Upper lobe of left lung (tissue), 6 donors: ENCODE data around the gene DALRD3. TPM values are rescaled to one million over a fixed set of nuclear protein-coding genes. Genes with fewer than 3 reads are reported as not detected.

Experiments
- ATAC-seq, 2 donors: fragments of 200-7000 bp; cut with Tn5 transposase; one replicate each; pipeline ENCODE4 v1.9.1; 2022; ENCODE audit warnings: mild to moderate bottlenecking in 2 of 2, moderate library complexity in 2 of 2; ENCODE audit not compliant: low FRiP score in 2 of 2
- DNase-seq, 2 donors: peaks; one replicate each; pipeline ENCODE4 v3.0.0-alpha.2; 2019 to 2020
- H3K27ac ChIP-seq, 4 donors: fragments of 200-600 bp; sonication (generic); one replicate each; pipeline ENCODE4 v1.5.1; 2016 to 2019
- H3K27me3 ChIP-seq, 4 donors: fragments of 200-600 bp; sonication (generic); one replicate each; pipeline ENCODE4 v1.5.1; 2017 to 2019
- H3K36me3 ChIP-seq, 4 donors: fragments of 200-600 bp; sonication (generic); one replicate each; pipeline ENCODE4 v1.5.1; 2016 to 2019
- H3K4me1 ChIP-seq, 4 donors: fragments of 200-600 bp; sonication (generic); one replicate each; pipeline ENCODE4 v1.5.1; 2018 to 2019
- H3K4me3 ChIP-seq, 4 donors: fragments of 200-600 bp; sonication (generic); one replicate each; pipeline ENCODE4 v1.5.1; 2017 to 2019; ENCODE audit warnings: mild to moderate bottlenecking in 2 of 4, moderate library complexity in 1 of 4
- H3K9me3 ChIP-seq, 4 donors: fragments of 200-600 bp; sonication (generic); one replicate each; pipeline ENCODE4 v1.5.1; 2018 to 2019
- CTCF ChIP-seq, 6 experiments: fragments of 450-650 bp in 4 of 6; fragments of 200-600 bp in 2 of 6; sonication (generic) in 2 of 6; IDR thresholded peaks; one replicate each; pipeline ENCODE4 v1.5.1; 2016 to 2019; ENCODE audit warnings: antibody characterized with exemption in 6 of 6
- EP300 ChIP-seq, 4 donors: sonication (generic); formaldehyde crosslinking; IDR thresholded peaks; one replicate each; pipeline ENCODE4 v1.5.1; 2017; ENCODE audit warnings: antibody characterized with exemption in 4 of 4, control low read depth in 2 of 4
- POLR2A ChIP-seq, 4 donors: fragments of 450-650 bp; IDR thresholded peaks; one replicate each; pipeline ENCODE4 v1.5.1; 2016 to 2017; ENCODE audit warnings: antibody characterized with exemption in 4 of 4, mild to moderate bottlenecking in 2 of 4
- POLR2AphosphoS5 ChIP-seq, 2 donors: sonication (generic); formaldehyde crosslinking; IDR thresholded peaks; one replicate each; pipeline ENCODE4 v1.5.1; 2017; ENCODE audit warnings: antibody characterized with exemption in 2 of 2
- WGBS, 2 donors: methylation state at CpG; one replicate each; pipeline ENCODE4 v1.1.5; 2017 to 2018; 5-methylcytosine and 5-hydroxymethylcytosine counted together
- total RNA-seq, 6 donors: library from RNA; depleted of rRNA in 4 of 6; stranded (reverse); fragments of >200 nt in 4 of 6; gene quantifications; one replicate each; pipeline versions ENCODE4 v1.1.0 to v1.2.1, GENCODE V29; 2016 to 2021
- donor health status: DM: no; HTN: no; CAD: no; lungs with moderate emphysema.
- donor health status: DM: no; HTN: yes; CAD: no; lungs with severe emphysema.

The DALRD3 gene
- total RNA-seq, 6 donors from 2014 or later, result 28.5 to 67.1 (median 35.7) TPM

DNA sequence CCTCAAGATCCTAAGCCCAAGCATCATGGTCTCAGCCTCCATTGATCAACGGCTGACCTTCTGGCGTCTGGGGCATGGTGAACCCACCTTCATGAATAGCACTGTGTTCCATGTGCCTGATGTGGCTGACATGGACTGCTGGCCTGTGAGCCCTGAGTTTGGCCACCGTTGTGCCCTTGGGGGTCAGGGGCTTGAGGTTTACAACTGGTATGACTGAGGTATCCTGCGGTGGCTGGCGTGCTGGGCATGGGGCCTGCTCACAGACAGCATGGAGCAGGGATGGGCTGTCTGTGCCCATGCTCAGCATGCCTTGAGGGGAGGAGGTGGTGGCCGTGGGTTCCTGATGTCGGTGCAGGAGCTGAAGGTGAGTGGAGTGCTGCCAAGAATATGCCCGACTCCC, 3.3 kb downstream of the DALRD3 start:
- Histone ChIP-seq H3K27me3 (no peaks in the 10 kb centered on the region), H3K9me3 (no peaks in the 10 kb centered on the region), H3K36me3 (peaks cover 11 to 54% (median 45%) of the 10 kb centered on the region in 4 donors), H3K4me1 (peaks cover 21 to 28% (median 25%) of the 10 kb centered on the region in 4 donors), H3K4me3 (no peak overlapping the region), H3K27ac (no peak overlapping the region)
- no peak for DNase-seq
- no peak for TF ChIP-seq EP300 (IDR thresholded peaks at IDR 0.05)
- TF ChIP-seq POLR2A (IDR thresholded peaks at IDR 0.05), result no peak
- TF ChIP-seq POLR2AphosphoS5 (IDR thresholded peaks at IDR 0.05), result no peak
- no peak for TF ChIP-seq CTCF (IDR thresholded peaks at IDR 0.05)
- ATAC-seq, result no peak
- WGBS, 2 donors, result 86 to 89% methylated on average over 6 to 8 of the region's 8 CpGs

DNA sequence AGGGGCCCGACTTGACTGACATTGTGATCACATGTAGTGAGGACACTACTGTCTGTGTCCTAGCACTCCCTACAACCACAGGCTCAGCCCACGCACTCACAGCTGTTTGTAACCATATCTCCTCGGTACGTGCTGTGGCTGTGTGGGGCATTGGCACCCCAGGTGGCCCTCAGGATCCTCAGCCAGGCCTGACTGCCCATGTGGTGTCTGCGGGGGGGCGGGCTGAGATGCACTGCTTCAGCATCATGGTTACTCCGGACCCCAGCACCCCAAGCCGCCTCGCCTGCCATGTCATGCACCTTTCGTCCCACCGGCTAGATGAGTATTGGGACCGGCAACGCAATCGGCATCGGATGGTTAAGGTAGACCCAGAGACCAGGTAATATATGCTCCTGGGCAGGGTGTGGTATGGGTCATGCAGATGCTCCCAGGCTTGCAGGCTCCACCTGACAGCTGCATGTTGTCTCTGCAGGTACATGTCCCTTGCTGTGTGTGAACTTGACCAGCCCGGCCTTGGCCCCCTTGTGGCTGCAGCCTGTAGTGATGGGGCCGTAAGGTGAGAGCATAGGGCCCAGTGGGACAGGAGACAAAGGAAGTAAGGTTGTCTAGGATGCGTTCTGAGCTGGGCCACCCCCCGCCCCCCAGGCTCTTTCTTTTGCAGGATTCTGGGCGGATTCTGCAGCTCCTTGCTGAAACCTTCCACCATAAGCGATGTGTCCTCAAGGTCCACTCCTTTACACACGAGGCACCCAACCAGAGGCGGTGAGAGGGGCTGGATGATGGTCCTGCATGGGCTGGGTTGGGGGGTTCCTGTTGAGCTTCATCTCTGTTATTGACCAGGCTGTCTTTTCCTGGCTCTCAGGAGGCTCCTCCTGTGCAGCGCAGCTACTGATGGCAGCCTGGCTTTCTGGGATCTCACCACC, 4.4 kb downstream of the DALRD3 start:
- DNase-seq (peak in 1 of 2 donors; percentile 72), ATAC-seq (no peak)
- H3K4me3 ChIP-seq, result no peak overlapping the region
- no peaks in the 10 kb centered on the region for H3K27me3 ChIP-seq
- TF ChIP-seq EP300 (IDR thresholded peaks at IDR 0.05) (no peak), CTCF (IDR thresholded peaks at IDR 0.05) (peak; percentile 29 to 63 (median 40))
- WGBS, 2 donors, result 86 to 88% methylated on average over 23 to 24 of the region's 24 CpGs
- no peaks in the 10 kb centered on the region for H3K9me3 ChIP-seq
- peaks cover 11 to 26% (median 15%) of the 10 kb centered on the region in 4 donors for H3K4me1 ChIP-seq
- H3K27ac ChIP-seq, result no peak overlapping the region
- H3K36me3 ChIP-seq, result peaks cover 11 to 54% (median 45%) of the 10 kb centered on the region in 4 donors

- no peak for DNase-seq
- H3K27ac ChIP-seq, result no peak overlapping the region
- no peaks in the 10 kb centered on the region for H3K27me3 ChIP-seq
- peaks cover 14 to 30% (median 15%) of the 10 kb centered on the region in 4 donors for H3K4me1 ChIP-seq
- peaks cover 11 to 54% (median 45%) of the 10 kb centered on the region in 4 donors for H3K36me3 ChIP-seq
- TF ChIP-seq CTCF (IDR thresholded peaks at IDR 0.05), result no peak
- no peaks in the 10 kb centered on the region for H3K9me3 ChIP-seq
- H3K4me3 ChIP-seq, result no peak overlapping the region
- ATAC-seq, result no peak
- 87 to 88% methylated on average over 5 to 13 of the region's 19 CpGs for WGBS, 2 donors
Observed at GRCh38 chr3:49013113-49013737, 5.2 kb downstream of the DALRD3 start.

DNA sequence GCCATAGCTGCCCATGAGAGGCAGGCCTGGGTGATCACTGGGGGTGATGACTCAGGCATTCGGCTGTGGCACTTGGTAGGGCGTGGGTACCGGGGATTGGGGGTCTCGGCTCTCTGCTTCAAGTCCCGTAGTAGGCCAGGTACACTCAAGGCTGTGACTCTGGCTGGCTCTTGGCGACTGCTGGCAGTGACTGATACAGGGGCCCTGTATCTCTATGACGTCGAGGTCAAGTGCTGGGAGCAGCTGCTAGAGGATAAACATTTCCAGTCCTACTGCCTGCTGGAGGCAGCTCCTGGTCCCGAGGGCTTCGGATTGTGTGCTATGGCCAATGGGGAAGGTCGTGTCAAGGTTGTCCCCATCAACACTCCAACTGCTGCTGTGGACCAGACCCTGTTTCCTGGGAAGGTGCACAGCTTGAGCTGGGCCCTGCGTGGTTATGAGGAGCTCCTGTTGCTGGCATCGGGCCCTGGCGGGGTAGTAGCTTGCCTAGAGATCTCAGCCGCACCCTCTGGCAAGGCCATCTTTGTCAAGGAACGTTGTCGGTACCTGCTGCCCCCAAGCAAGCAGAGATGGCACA, 5.9 kb downstream of the DALRD3 start:
- DNase-seq, result no peak
- Histone ChIP-seq H3K4me3 (no peak overlapping the region), H3K4me1 (peaks cover 14 to 30% (median 15%) of the 10 kb centered on the region in 4 donors), H3K27ac (no peak overlapping the region), H3K9me3 (no peaks in the 10 kb centered on the region), H3K36me3 (peaks cover 11 to 54% (median 45%) of the 10 kb centered on the region in 4 donors), H3K27me3 (no peaks in the 10 kb centered on the region)
- no peak for ATAC-seq
- TF ChIP-seq EP300 (IDR thresholded peaks at IDR 0.05), result no peak
- no peak for TF ChIP-seq POLR2A (IDR thresholded peaks at IDR 0.05)
- no peak for TF ChIP-seq CTCF (IDR thresholded peaks at IDR 0.05)
- TF ChIP-seq POLR2AphosphoS5 (IDR thresholded peaks at IDR 0.05), result no peak
- WGBS, 2 donors, result 82% methylated on average over 13 of the region's 17 CpGs; no CpG with 5 or more reads in 1 of the 2 donors
